Neural progenitor cell (in vitro differentiated cells): ENCODE results near the gene TGFBR3. TPM values are rescaled to one million over a fixed set of nuclear protein-coding genes. Genes with fewer than 3 reads are reported as not detected.

Source experiments
- DNase-seq: peaks from one replicate; pipeline ENCODE4 v3.0.0-alpha.2; 2016; ENCODE audit warnings: low spot score
- H2AFZ ChIP-seq: fragments of 200-600 bp; sonication (generic); replicated peaks from 2 replicates; pipeline ENCODE4 v1.6.1; 2016; ENCODE audit warnings: antibody characterized with exemption
- H3F3A ChIP-seq: fragments of 200-600 bp; sonication (generic); 2 replicates; pipeline ENCODE4 v1.6.1; 2016; ENCODE audit warnings: antibody characterized with exemption, low read depth
- H3K27ac ChIP-seq: fragments of 200-600 bp; sonication (generic); 2 replicates; pipeline ENCODE4 v1.5.1; 2016; ENCODE audit warnings: mild to moderate bottlenecking
- H3K27me3 ChIP-seq: fragments of 200-600 bp; sonication (generic); 2 replicates; pipeline ENCODE4 v1.6.1; 2016; ENCODE audit warnings: mild to moderate bottlenecking, moderate library complexity
- H3K36me3 ChIP-seq: fragments of 200-600 bp; sonication (generic); 2 replicates; pipeline ENCODE4 v1.5.1; 2016
- H3K4me1 ChIP-seq: fragments of 200-600 bp; sonication (generic); 2 replicates; pipeline ENCODE4 v1.6.1; 2016; ENCODE audit warnings: mixed run types
- H3K4me2 ChIP-seq: fragments of 200-600 bp; sonication (generic); 2 replicates; pipeline ENCODE4 v1.6.1; 2016
- H3K4me3 ChIP-seq: fragments of 200-600 bp; sonication (generic); 2 replicates; pipeline ENCODE4 v1.5.1; 2016
- H3K79me2 ChIP-seq: fragments of 200-600 bp; sonication (generic); 2 replicates; pipeline ENCODE4 v1.6.1; 2016; ENCODE audit warnings: low read depth
- H3K9ac ChIP-seq: fragments of 200-600 bp; sonication (generic); 2 replicates; pipeline ENCODE4 v1.6.1; 2016
- H3K9me3 ChIP-seq: fragments of 200-600 bp; sonication (generic); 2 replicates; pipeline ENCODE4 v1.5.1; 2016; ENCODE audit warnings: low read depth
- H4K20me1 ChIP-seq: fragments of 200-600 bp; sonication (generic); 2 replicates; pipeline ENCODE4 v1.6.1; 2016; ENCODE audit warnings: low read depth
- H3K27ac Mint-ChIP-seq: 3 replicates; pipeline ENCODE4 v1.8.0; 2021; ENCODE audit warnings: mixed read lengths
- H3K27me3 Mint-ChIP-seq: 2 replicates; pipeline ENCODE4 v1.8.0; 2022; ENCODE audit warnings: low read depth, mild to moderate bottlenecking, inconsistent platforms, moderate library complexity, mixed read lengths; ENCODE audit not compliant: insufficient read depth
- H3K36me3 Mint-ChIP-seq: 3 replicates; pipeline ENCODE4 v1.8.0; 2021; ENCODE audit warnings: mixed read lengths
- H3K4me1 Mint-ChIP-seq: 3 replicates; pipeline ENCODE4 v1.8.0; 2021; ENCODE audit warnings: mixed read lengths
- H3K4me3 Mint-ChIP-seq: 3 replicates; pipeline ENCODE4 v1.8.0; 2021; ENCODE audit warnings: mild to moderate bottlenecking, moderate library complexity, mixed read lengths
- H3K9me3 Mint-ChIP-seq: 3 replicates; pipeline ENCODE4 v1.8.0; 2020; ENCODE audit warnings: mixed read lengths
- EZH2 ChIP-seq: fragments of 200-600 bp; sonication (generic); IDR thresholded peaks from 2 replicates; pipeline ENCODE4 v1.6.1; 2017; ENCODE audit warnings: antibody characterized with exemption, mild to moderate bottlenecking, moderate library complexity
- EZH2phosphoT487 ChIP-seq: fragments of 200-600 bp; sonication (generic); IDR thresholded peaks from 2 replicates; pipeline ENCODE4 v1.6.1; 2017; ENCODE audit warnings: antibody characterized with exemption
- total RNA-seq: library from RNA; depleted of rRNA; stranded (reverse); fragments of >200 nt; gene quantifications from 2 replicates; pipeline ENCODE4 v1.2.3, GENCODE V29; 2015; ENCODE audit warnings: low replicate concordance
- TF ChIP-seq, protein P1 (sequence below): fragments of 200-600 bp; sonication (generic); IDR thresholded peaks from 2 replicates; pipeline ENCODE4 v1.5.1; 2017; ENCODE audit warnings: antibody characterized with exemption, mild to moderate bottlenecking

The TGFBR3 gene
- total RNA-seq, 1 donor from 2014 or later, result 11.8 TPM

- H3K4me1 Mint-ChIP-seq, result peaks cover 30% of the 10 kb centered on the region
- H3K27ac Mint-ChIP-seq, result no peak overlapping the region
- no peaks in the 10 kb centered on the region for H3K9me3 ChIP-seq
- no peak overlapping the region for H3K27ac ChIP-seq
- peaks cover 15% of the 10 kb centered on the region for H3K36me3 Mint-ChIP-seq
- no peak overlapping the region for H3K9ac ChIP-seq
- H3K79me2 ChIP-seq, result no peaks in the 10 kb centered on the region
- H3K4me1 ChIP-seq, result no peaks in the 10 kb centered on the region
- no peak overlapping the region for H3K4me3 ChIP-seq
- no peaks in the 10 kb centered on the region for H3F3A ChIP-seq
- no peak overlapping the region for H3K4me2 ChIP-seq
- no peaks in the 10 kb centered on the region for H3K36me3 ChIP-seq
- H3K4me3 Mint-ChIP-seq, result no peak overlapping the region
- TF ChIP-seq EZH2, result no peak
- no peak for TF ChIP-seq EZH2phosphoT487
- TF ChIP-seq, protein P1, sequence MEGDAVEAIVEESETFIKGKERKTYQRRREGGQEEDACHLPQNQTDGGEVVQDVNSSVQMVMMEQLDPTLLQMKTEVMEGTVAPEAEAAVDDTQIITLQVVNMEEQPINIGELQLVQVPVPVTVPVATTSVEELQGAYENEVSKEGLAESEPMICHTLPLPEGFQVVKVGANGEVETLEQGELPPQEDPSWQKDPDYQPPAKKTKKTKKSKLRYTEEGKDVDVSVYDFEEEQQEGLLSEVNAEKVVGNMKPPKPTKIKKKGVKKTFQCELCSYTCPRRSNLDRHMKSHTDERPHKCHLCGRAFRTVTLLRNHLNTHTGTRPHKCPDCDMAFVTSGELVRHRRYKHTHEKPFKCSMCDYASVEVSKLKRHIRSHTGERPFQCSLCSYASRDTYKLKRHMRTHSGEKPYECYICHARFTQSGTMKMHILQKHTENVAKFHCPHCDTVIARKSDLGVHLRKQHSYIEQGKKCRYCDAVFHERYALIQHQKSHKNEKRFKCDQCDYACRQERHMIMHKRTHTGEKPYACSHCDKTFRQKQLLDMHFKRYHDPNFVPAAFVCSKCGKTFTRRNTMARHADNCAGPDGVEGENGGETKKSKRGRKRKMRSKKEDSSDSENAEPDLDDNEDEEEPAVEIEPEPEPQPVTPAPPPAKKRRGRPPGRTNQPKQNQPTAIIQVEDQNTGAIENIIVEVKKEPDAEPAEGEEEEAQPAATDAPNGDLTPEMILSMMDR, result no peak
- DNase-seq, result no peak
- H3K27me3 ChIP-seq, result no peaks in the 10 kb centered on the region
- no peak overlapping the region for H2AFZ ChIP-seq
- H4K20me1 ChIP-seq, result no peaks in the 10 kb centered on the region
- peaks cover 30% of the 10 kb centered on the region for H3K9me3 Mint-ChIP-seq
- H3K27me3 Mint-ChIP-seq, result peaks cover 3% of the 10 kb centered on the region
Measured at GRCh38 chr1:91749788-91750231, 136.1 kb downstream of the TGFBR3 start.

DNA sequence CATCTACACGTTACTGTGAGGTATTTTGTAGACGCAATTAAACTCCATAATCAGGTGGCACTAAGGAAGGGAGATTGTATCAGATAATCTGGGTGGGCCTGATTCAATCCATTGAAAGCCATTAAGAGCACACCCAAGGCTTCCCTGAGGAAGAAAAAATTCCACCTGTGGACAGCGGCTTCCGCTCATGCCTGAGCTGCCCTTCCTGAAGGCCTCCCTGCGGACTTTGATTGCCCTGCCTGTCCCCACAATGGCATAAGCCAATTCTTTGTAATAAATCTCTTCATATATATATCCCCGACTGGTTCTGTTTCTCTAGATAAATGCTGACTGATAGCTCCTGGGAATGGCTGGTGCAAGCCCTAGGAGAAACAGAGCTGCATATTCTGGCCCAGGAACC is 138.3 kb downstream of the TGFBR3 start:
- Mint-ChIP-seq H3K4me1 (peaks cover 15% of the 10 kb centered on the region), H3K4me3 (no peak overlapping the region), H3K36me3 (peaks cover 15% of the 10 kb centered on the region), H3K9me3 (peaks cover 30% of the 10 kb centered on the region), H3K27me3 (no peaks in the 10 kb centered on the region), H3K27ac (no peak overlapping the region)
- Histone ChIP-seq H3K27me3 (no peaks in the 10 kb centered on the region), H3F3A (no peaks in the 10 kb centered on the region), H3K4me3 (no peak overlapping the region), H3K27ac (no peak overlapping the region), H2AFZ (no peak overlapping the region), H3K9me3 (no peaks in the 10 kb centered on the region), H3K79me2 (no peaks in the 10 kb centered on the region), H3K9ac (no peak overlapping the region), H4K20me1 (no peaks in the 10 kb centered on the region), H3K4me2 (no peak overlapping the region), H3K4me1 (no peaks in the 10 kb centered on the region), H3K36me3 (no peaks in the 10 kb centered on the region)
- no peak for TF ChIP-seq EZH2
- TF ChIP-seq, protein P1, result no peak
- TF ChIP-seq EZH2phosphoT487, result no peak
- no peak for DNase-seq

- no peaks in the 10 kb centered on the region for H3K36me3 ChIP-seq
- no peak overlapping the region for H3K27ac ChIP-seq
- no peaks in the 10 kb centered on the region for H3K79me2 ChIP-seq
- no peak overlapping the region for H2AFZ ChIP-seq
- Mint-ChIP-seq H3K27ac (no peak overlapping the region), H3K27me3 (no peaks in the 10 kb centered on the region), H3K9me3 (peaks cover 30% of the 10 kb centered on the region), H3K4me1 (peaks cover 11% of the 10 kb centered on the region), H3K4me3 (no peak overlapping the region), H3K36me3 (peaks cover 15% of the 10 kb centered on the region)
- DNase-seq, result no peak
- no peaks in the 10 kb centered on the region for H4K20me1 ChIP-seq
- no peak for TF ChIP-seq EZH2
- TF ChIP-seq, protein P1, result no peak
- no peak for TF ChIP-seq EZH2phosphoT487
- no peak overlapping the region for H3K9ac ChIP-seq
- H3K27me3 ChIP-seq, result no peaks in the 10 kb centered on the region
- H3K4me2 ChIP-seq, result no peak overlapping the region
- no peaks in the 10 kb centered on the region for H3K9me3 ChIP-seq
- H3F3A ChIP-seq, result no peaks in the 10 kb centered on the region
- H3K4me3 ChIP-seq, result no peak overlapping the region
- H3K4me1 ChIP-seq, result no peaks in the 10 kb centered on the region
Measured at GRCh38 chr1:91746728-91747338, 139.1 kb downstream of the TGFBR3 start.
